ENCODE results near the gene SPI1.

The SPI1 gene

DNA sequence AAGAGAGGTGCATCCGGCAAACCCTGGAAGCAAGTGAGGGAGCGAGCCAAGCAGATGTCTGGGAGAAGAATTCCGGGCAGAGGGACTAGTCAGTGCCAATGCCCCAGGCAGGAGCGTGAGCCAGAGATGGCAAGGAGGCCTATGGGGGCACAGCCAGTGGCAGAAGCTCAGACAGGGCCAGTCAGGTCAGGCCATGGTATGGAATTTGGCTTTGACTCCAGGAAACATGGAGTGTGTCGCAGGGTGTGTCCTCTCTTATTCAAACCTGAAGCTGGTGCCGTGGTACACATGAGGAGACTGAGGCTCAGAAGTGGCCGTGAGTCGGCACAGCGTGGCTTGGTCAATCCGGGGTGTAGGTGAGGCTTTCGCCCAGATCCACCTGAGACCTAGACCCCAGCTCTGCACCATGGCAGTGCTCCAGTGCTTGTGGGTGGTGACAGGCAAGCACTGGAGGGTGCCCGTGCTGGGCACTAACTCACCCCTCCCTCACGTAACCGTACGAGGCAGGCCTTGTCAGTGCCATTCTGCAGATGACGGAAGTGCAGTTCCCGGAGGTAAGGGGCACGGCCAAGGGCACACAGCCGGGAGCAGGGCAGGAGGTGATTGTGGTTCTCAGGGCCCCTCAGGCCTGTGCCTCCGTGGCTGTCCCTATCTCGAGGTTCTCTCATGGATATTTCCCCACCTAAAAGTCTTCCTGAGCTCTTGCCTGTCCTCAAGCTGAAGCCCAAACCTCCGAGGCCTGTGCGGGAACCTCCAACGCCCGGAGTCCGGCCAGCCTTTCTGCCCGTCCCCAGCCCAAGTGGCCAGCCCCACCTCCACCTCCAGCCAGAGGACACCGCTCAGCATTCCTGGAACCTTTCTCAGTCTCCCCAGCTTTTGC lies 10.6 kb upstream of the SPI1 start:
- Histone ChIP-seq H3K4me3 (ENCODE audit: low read length in 2 of 2) (peak overlapping the region in 1 of 2 donors; percentile 3), H3K9me3 (ENCODE audit: control insufficient read depth in 2 of 2, low read length in 2 of 2) (no peaks in the 10 kb centered on the region), H3K4me1 (ENCODE audit: control insufficient read depth in 2 of 2, insufficient read depth in 2 of 2, low read length in 2 of 2) (peaks cover 5 to 7% of the 10 kb centered on the region in 2 donors), H3K27ac (ENCODE audit: low read depth in 2 of 2, low read length in 2 of 2) (peak overlapping the region in 1 of 2 donors; percentile 32), H3K36me3 (ENCODE audit: control insufficient read depth in 2 of 2, insufficient read depth in 2 of 2, low read length in 2 of 2) (no peaks in the 10 kb centered on the region), H3K9ac (ENCODE audit: low read depth in 1 of 2, low read length in 2 of 2) (no peak overlapping the region), H3K27me3 (ENCODE audit: control insufficient read depth in 2 of 2, insufficient read depth in 2 of 2, low read length in 2 of 2) (no peaks in the 10 kb centered on the region)

DNA sequence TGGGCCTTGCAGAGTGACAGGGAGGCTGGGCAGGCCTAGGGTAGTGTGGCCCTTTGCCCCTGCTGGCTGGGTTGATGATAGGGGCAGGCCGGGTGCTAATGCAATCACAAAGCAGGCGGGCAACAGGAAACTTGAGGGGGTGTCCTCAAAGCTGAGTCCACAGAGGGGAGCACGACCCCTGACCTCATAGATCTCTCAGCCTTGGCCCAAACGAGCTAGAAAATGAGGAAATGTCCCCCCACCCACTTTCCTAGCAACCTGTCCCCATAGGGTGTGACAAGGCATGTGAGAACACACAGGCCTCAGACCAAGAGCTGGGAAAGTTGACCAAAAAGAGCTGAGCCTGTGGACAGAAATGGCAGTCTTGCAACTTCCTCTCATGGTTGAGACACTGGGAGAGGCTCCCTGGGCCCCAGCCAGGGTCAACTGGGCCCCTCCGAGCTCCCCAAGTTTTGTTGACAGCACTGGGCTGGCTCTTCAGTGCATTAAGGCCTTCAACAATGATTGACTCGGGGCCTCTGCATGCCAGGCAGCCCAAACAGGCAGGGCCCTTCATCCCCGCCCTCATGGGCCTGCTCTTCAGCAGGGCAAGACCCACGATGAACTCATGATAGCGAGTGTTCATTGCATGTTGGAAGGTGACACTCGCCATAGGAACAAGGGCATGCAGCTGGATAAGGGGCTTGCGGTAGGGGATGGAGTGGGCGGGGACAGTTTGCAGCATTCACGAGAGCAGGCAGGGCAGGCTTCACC lies 9.8 kb upstream of the SPI1 start:
- peak overlapping the region in 1 of 2 donors; percentile 32 for H3K27ac ChIP-seq (ENCODE audit: low read depth in 2 of 2, low read length in 2 of 2)
- no peak overlapping the region for H3K9ac ChIP-seq (ENCODE audit: low read depth in 1 of 2, low read length in 2 of 2)
- no peaks in the 10 kb centered on the region for H3K4me1 ChIP-seq (ENCODE audit: control insufficient read depth in 2 of 2, insufficient read depth in 2 of 2, low read length in 2 of 2)
- no peaks in the 10 kb centered on the region for H3K27me3 ChIP-seq (ENCODE audit: control insufficient read depth in 2 of 2, insufficient read depth in 2 of 2, low read length in 2 of 2)
- no peaks in the 10 kb centered on the region for H3K36me3 ChIP-seq (ENCODE audit: control insufficient read depth in 2 of 2, insufficient read depth in 2 of 2, low read length in 2 of 2)
- H3K9me3 ChIP-seq (ENCODE audit: control insufficient read depth in 2 of 2, low read length in 2 of 2): no peaks in the 10 kb centered on the region
- H3K4me3 ChIP-seq (ENCODE audit: low read length in 2 of 2): no peak overlapping the region

DNA sequence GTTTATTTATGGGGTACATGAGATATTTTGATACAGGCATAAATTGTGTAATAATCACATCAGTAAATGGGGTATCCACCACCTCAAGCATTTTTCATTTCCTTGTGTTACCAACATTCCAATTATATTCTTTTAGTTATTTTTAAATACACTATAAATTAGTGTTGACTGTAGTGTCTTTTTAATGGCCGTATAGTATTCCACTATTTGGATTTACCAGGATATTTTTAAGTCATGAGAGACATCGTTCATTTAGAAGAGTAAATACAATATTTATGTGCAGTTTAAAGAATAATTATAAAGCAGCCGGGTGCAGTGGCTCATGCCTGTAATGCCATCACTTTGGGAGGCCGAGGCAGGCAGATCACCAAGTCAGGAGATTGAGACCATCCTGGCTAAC lies 6.2 kb upstream of the SPI1 start:
- no peaks in the 10 kb centered on the region for H3K4me1 ChIP-seq (ENCODE audit: control insufficient read depth in 2 of 2, insufficient read depth in 2 of 2, low read length in 2 of 2)
- no peaks in the 10 kb centered on the region for H3K27me3 ChIP-seq (ENCODE audit: control insufficient read depth in 2 of 2, insufficient read depth in 2 of 2, low read length in 2 of 2)
- H3K36me3 ChIP-seq (ENCODE audit: control insufficient read depth in 2 of 2, insufficient read depth in 2 of 2, low read length in 2 of 2): no peaks in the 10 kb centered on the region
- H3K9ac ChIP-seq (ENCODE audit: low read depth in 1 of 2, low read length in 2 of 2): no peak overlapping the region
- no peak overlapping the region for H3K4me3 ChIP-seq (ENCODE audit: low read length in 2 of 2)
- H3K27ac ChIP-seq (ENCODE audit: low read depth in 2 of 2, low read length in 2 of 2): no peak overlapping the region
- no peaks in the 10 kb centered on the region for H3K9me3 ChIP-seq (ENCODE audit: control insufficient read depth in 2 of 2, low read length in 2 of 2)

DNA sequence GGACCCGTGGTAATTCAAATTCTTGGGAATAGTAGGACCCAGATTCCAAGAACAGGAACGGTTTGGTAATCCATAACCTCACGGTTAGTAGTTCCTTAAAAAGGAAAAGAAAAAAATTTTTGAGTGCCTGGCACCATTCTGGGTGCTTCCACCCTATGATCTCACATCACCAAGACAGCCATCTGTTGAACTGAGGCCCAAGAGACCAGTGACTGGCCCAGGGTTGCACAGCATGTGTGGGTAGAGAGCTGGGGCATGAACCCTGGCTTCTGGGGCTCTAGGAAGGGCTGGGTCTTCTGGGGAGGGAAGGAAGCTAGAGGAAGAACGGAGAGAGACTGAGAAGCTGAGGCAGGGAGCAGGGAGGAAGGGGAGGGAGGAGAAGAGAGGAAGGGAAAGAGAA lies 4.7 kb upstream of the SPI1 start:
- Histone ChIP-seq H3K4me1 (ENCODE audit: control insufficient read depth in 2 of 2, insufficient read depth in 2 of 2, low read length in 2 of 2) (no peaks in the 10 kb centered on the region), H3K27ac (ENCODE audit: low read depth in 2 of 2, low read length in 2 of 2) (no peak overlapping the region), H3K27me3 (ENCODE audit: control insufficient read depth in 2 of 2, insufficient read depth in 2 of 2, low read length in 2 of 2) (no peaks in the 10 kb centered on the region), H3K9ac (ENCODE audit: low read depth in 1 of 2, low read length in 2 of 2) (no peak overlapping the region), H3K9me3 (ENCODE audit: control insufficient read depth in 2 of 2, low read length in 2 of 2) (no peaks in the 10 kb centered on the region), H3K36me3 (ENCODE audit: control insufficient read depth in 2 of 2, insufficient read depth in 2 of 2, low read length in 2 of 2) (no peaks in the 10 kb centered on the region), H3K4me3 (ENCODE audit: low read length in 2 of 2) (no peak overlapping the region)

DNA sequence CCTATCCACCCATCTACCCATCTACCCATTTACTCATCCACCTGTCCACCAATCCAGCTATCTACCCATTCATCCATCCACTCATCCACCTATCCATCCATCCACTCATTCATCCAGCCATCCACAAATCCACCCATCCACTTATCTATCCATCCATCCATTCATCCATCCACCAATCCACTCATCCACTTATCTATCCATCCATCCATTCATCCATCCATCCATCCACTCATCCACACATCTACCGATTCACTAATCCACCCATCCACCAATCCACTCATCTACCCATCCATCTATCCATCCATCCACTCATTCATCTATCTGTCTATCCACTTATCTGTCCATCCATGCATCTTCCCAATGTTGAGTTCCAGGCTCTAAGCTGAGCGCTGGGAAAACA lies 1.7 kb upstream of the SPI1 start:
- no peaks in the 10 kb centered on the region for H3K36me3 ChIP-seq (ENCODE audit: control insufficient read depth in 2 of 2, insufficient read depth in 2 of 2, low read length in 2 of 2)
- H3K4me1 ChIP-seq (ENCODE audit: control insufficient read depth in 2 of 2, insufficient read depth in 2 of 2, low read length in 2 of 2): no peaks in the 10 kb centered on the region
- H3K4me3 ChIP-seq (ENCODE audit: low read length in 2 of 2): no peak overlapping the region
- no peak overlapping the region for H3K27ac ChIP-seq (ENCODE audit: low read depth in 2 of 2, low read length in 2 of 2)
- no peaks in the 10 kb centered on the region for H3K27me3 ChIP-seq (ENCODE audit: control insufficient read depth in 2 of 2, insufficient read depth in 2 of 2, low read length in 2 of 2)
- H3K9ac ChIP-seq (ENCODE audit: low read depth in 1 of 2, low read length in 2 of 2): no peak overlapping the region
- no peaks in the 10 kb centered on the region for H3K9me3 ChIP-seq (ENCODE audit: control insufficient read depth in 2 of 2, low read length in 2 of 2)

DNA sequence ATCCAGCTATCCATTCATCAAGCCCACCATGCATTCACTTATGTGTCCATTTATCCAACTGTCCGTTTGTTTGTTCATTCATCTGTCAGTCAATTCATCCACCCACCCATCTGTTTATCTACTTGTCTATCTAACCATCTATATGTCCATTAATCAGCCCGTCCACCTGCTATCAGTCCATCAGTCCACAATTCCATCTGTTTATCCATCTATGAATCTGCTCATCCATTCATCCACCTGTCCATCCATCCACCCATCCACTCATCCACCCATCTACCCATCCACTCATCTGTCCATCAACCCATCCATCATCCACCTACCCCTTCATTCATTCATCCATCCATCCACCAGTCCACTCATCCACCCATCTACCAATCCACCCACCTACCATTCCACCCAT lies 970 bp upstream of the SPI1 start:
- H3K36me3 ChIP-seq (ENCODE audit: control insufficient read depth in 2 of 2, insufficient read depth in 2 of 2, low read length in 2 of 2): no peaks in the 10 kb centered on the region
- no peak overlapping the region for H3K4me3 ChIP-seq (ENCODE audit: low read length in 2 of 2)
- H3K27me3 ChIP-seq (ENCODE audit: control insufficient read depth in 2 of 2, insufficient read depth in 2 of 2, low read length in 2 of 2): no peaks in the 10 kb centered on the region
- no peak overlapping the region for H3K9ac ChIP-seq (ENCODE audit: low read depth in 1 of 2, low read length in 2 of 2)
- no peaks in the 10 kb centered on the region for H3K4me1 ChIP-seq (ENCODE audit: control insufficient read depth in 2 of 2, insufficient read depth in 2 of 2, low read length in 2 of 2)
- H3K27ac ChIP-seq (ENCODE audit: low read depth in 2 of 2, low read length in 2 of 2): no peak overlapping the region
- no peaks in the 10 kb centered on the region for H3K9me3 ChIP-seq (ENCODE audit: control insufficient read depth in 2 of 2, low read length in 2 of 2)

DNA sequence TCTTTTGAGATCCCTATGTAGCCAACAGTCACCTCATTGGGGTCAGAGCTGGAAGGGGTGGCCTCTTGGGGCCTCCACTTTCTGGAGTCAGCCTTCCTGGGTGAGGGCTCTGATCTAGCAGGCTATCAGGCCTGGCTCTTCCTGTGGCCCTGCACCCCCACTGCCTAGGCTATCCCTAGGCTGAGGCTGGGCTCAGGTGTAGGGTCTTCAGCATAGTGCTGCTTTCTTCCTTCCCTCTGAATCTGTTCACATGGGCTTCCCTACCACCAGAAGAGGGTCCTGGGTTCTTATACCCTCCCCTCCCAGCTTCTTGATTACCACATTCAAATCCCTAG lies 456 bp upstream of the SPI1 start:
- H3K9ac ChIP-seq (ENCODE audit: low read depth in 1 of 2, low read length in 2 of 2): peak overlapping the region in 1 of 2 donors; percentile 60
- no peaks in the 10 kb centered on the region for H3K4me1 ChIP-seq (ENCODE audit: control insufficient read depth in 2 of 2, insufficient read depth in 2 of 2, low read length in 2 of 2)
- no peaks in the 10 kb centered on the region for H3K27me3 ChIP-seq (ENCODE audit: control insufficient read depth in 2 of 2, insufficient read depth in 2 of 2, low read length in 2 of 2)
- H3K9me3 ChIP-seq (ENCODE audit: control insufficient read depth in 2 of 2, low read length in 2 of 2): no peaks in the 10 kb centered on the region
- H3K27ac ChIP-seq (ENCODE audit: low read depth in 2 of 2, low read length in 2 of 2): peak overlapping the region; percentile 67 to 86
- H3K4me3 ChIP-seq (ENCODE audit: low read length in 2 of 2): peak overlapping the region in 1 of 2 donors; percentile 67
- H3K36me3 ChIP-seq (ENCODE audit: control insufficient read depth in 2 of 2, insufficient read depth in 2 of 2, low read length in 2 of 2): no peaks in the 10 kb centered on the region

DNA sequence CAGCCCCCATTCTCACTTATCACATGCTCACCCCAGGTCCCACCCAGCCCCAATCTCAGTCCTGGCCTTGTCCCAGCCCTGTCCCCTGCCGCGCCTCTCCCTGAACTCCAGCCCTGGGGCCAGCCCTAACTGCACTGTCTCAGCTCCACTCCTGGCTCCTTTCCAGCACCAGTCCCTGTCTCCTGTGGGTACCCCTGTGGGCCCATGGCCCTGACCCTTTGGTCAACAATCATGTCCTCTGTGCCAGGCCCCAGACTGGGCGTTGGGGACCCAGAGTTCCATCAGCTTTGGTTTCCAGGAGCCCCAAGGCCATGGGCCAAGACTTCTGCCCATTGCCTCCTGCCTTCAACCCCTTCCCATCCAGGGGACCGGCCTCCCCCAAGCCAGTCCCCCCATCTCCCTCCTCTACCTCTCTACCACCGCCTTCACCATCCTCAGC lies 757 bp downstream of the SPI1 start:
- no peaks in the 10 kb centered on the region for H3K36me3 ChIP-seq (ENCODE audit: control insufficient read depth in 2 of 2, insufficient read depth in 2 of 2, low read length in 2 of 2)
- H3K27me3 ChIP-seq (ENCODE audit: control insufficient read depth in 2 of 2, insufficient read depth in 2 of 2, low read length in 2 of 2): no peaks in the 10 kb centered on the region
- H3K4me3 ChIP-seq (ENCODE audit: low read length in 2 of 2): peak overlapping the region; percentile 52 to 67
- peak overlapping the region; percentile 70 to 86 for H3K27ac ChIP-seq (ENCODE audit: low read depth in 2 of 2, low read length in 2 of 2)
- H3K4me1 ChIP-seq (ENCODE audit: control insufficient read depth in 2 of 2, insufficient read depth in 2 of 2, low read length in 2 of 2): no peaks in the 10 kb centered on the region
- peak overlapping the region; percentile 60 to 61 for H3K9ac ChIP-seq (ENCODE audit: low read depth in 1 of 2, low read length in 2 of 2)
- no peaks in the 10 kb centered on the region for H3K9me3 ChIP-seq (ENCODE audit: control insufficient read depth in 2 of 2, low read length in 2 of 2)

DNA sequence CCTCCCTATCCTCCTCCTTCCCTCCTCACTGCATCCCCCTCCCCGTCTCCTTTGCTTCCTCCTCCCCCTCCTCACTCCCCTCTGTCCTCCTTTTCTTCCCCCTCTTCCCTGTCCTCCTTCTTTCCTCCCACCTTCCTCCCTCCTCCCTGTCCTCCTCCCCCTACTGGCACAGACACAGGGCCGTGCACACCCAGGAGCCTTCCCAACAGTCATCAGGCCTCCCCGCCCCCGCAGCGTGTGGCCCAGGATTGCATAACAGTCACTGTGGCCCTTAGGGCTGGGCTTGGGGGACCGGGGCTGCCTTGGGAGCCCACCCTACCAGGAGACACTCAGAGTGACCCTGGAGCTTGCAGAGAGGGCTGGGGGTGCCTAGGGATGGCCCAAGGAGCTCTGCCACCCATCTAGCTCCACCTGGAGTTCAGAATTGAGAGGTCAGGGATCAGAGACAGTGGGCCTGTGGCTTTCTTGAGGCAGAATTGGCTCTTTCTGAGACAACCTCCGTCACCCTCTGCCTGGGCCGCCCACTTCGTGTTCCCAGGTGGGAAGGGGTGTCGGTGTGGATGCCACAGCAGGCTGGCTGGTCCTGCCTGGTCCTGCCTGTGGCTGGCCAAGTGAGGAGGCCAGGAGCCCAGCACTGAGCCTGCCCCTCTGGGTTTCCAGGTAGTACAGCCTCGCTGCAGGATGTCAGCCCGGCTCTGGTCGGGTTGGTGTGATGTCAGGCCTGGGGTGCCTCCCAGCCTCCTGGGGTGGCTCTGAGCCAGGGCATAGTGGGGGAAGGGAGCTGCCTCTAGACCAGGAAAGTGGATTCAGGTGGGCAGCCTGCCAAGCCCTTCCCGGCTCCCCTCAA lies 1.6 kb downstream of the SPI1 start:
- peak overlapping the region; percentile 70 to 86 for H3K27ac ChIP-seq (ENCODE audit: low read depth in 2 of 2, low read length in 2 of 2)
- H3K9me3 ChIP-seq (ENCODE audit: control insufficient read depth in 2 of 2, low read length in 2 of 2): no peaks in the 10 kb centered on the region
- H3K4me1 ChIP-seq (ENCODE audit: control insufficient read depth in 2 of 2, insufficient read depth in 2 of 2, low read length in 2 of 2): no peaks in the 10 kb centered on the region
- H3K27me3 ChIP-seq (ENCODE audit: control insufficient read depth in 2 of 2, insufficient read depth in 2 of 2, low read length in 2 of 2): no peaks in the 10 kb centered on the region
- peak overlapping the region; percentile 41 to 61 for H3K9ac ChIP-seq (ENCODE audit: low read depth in 1 of 2, low read length in 2 of 2)
- H3K36me3 ChIP-seq (ENCODE audit: control insufficient read depth in 2 of 2, insufficient read depth in 2 of 2, low read length in 2 of 2): no peaks in the 10 kb centered on the region
- peak overlapping the region; percentile 52 to 67 for H3K4me3 ChIP-seq (ENCODE audit: low read length in 2 of 2)

All from mucosa of rectum (tissue), 2 donors.